HEK293T (cell line): ENCODE data around the gene ANO6.

Source experiments
- CTCF ChIA-PET: fragments of 350-600 bp; formaldehyde crosslinking; extraction: SDS; loops from one replicate; lab custom pipeline; 2021; ENCODE audit warnings: antibody characterized with exemption, inconsistent platforms; lab: Yijun Ruan, JAX
- POLR2A ChIA-PET: fragments of 350-600 bp; formaldehyde crosslinking; extraction: SDS; loops from one replicate; lab custom pipeline; 2020; ENCODE audit warnings: antibody characterized with exemption, inconsistent platforms; lab: Yijun Ruan, JAX
- DNase-seq: peaks from one replicate; pipeline ENCODE4 v3.0.0; 2012; ENCODE audit warnings: mixed read lengths; ENCODE audit errors: extremely low spot score
- ARNT ChIP-seq: fragments of 450-650 bp; IDR thresholded peaks from 2 replicates; pipeline ENCODE4 v1.6.1; 2017; ENCODE audit warnings: mild to moderate bottlenecking
- BHLHE40 ChIP-seq: fragments of 450-650 bp; IDR thresholded peaks from 2 replicates; pipeline ENCODE4 v1.6.1; 2016; ENCODE audit warnings: mild to moderate bottlenecking, moderate library complexity, borderline replicate concordance
- CTBP1 ChIP-seq: fragments of 450-650 bp; IDR thresholded peaks from 2 replicates; pipeline ENCODE4 v1.6.1; 2016; ENCODE audit warnings: borderline replicate concordance
- ELF4 ChIP-seq: fragments of 450-650 bp; IDR thresholded peaks from 2 replicates; pipeline ENCODE4 v1.6.1; 2017; ENCODE audit warnings: antibody characterized with exemption
- FOXA1 ChIP-seq: fragments of 450-650 bp; IDR thresholded peaks from 2 replicates; pipeline ENCODE4 v1.6.1; 2016; ENCODE audit warnings: mild to moderate bottlenecking
- FOXK2 ChIP-seq: fragments of 450-650 bp; IDR thresholded peaks from 2 replicates; pipeline ENCODE4 v1.6.1; 2016; ENCODE audit warnings: mild to moderate bottlenecking
- FOXM1 ChIP-seq: fragments of 450-650 bp; IDR thresholded peaks from 2 replicates; pipeline ENCODE4 v1.6.1; 2017; ENCODE audit warnings: mild to moderate bottlenecking, borderline replicate concordance
- HDGF ChIP-seq: fragments of 450-650 bp; IDR thresholded peaks from 2 replicates; pipeline ENCODE4 v1.6.1; 2017; ENCODE audit warnings: antibody characterized with exemption, borderline replicate concordance
- L3MBTL2 ChIP-seq: fragments of 450-650 bp; conservative IDR thresholded peaks from 2 replicates; pipeline ENCODE4 v1.6.1; 2016; ENCODE audit warnings: mild to moderate bottlenecking
- LEF1 ChIP-seq: fragments of 450-650 bp; IDR thresholded peaks from 2 replicates; pipeline ENCODE4 v1.6.1; 2017; ENCODE audit warnings: mild to moderate bottlenecking, borderline replicate concordance
- NFRKB ChIP-seq: fragments of 450-650 bp; IDR thresholded peaks from 2 replicates; pipeline ENCODE4 v1.6.1; 2016; ENCODE audit warnings: mild to moderate bottlenecking, moderate library complexity
- PKNOX1 ChIP-seq: fragments of 450-650 bp; IDR thresholded peaks from 2 replicates; pipeline ENCODE4 v1.6.1; 2016
- SP1 ChIP-seq: fragments of 450-650 bp; IDR thresholded peaks from 2 replicates; pipeline ENCODE4 v1.6.1; 2017
- SUZ12 ChIP-seq: fragments of 450-650 bp; IDR thresholded peaks from 2 replicates; pipeline ENCODE4 v1.6.1; 2016; ENCODE audit warnings: mild to moderate bottlenecking
- TARDBP ChIP-seq: fragments of 450-650 bp; IDR thresholded peaks from 2 replicates; pipeline ENCODE4 v1.6.1; 2016
- ZNF384 ChIP-seq: fragments of 450-650 bp; IDR thresholded peaks from 2 replicates; pipeline ENCODE4 v1.6.1; 2016

Gene ANO6

GRCh38 chr12:45279931-45280830 lies 64.3 kb downstream of the ANO6 start:
- CTCF ChIA-PET: no interaction called here
- no peak for DNase-seq
- POLR2A ChIA-PET: no interaction called here

GRCh38 chr12:45281994-45282393 lies 66.1 kb downstream of the ANO6 start:
- ChIA-PET POLR2A (no interaction called here), CTCF (no interaction called here)
- TF ChIP-seq BHLHE40: no peak
- TF ChIP-seq ELF4: no peak
- no peak for TF ChIP-seq SP1
- no peak for TF ChIP-seq PKNOX1
- TF ChIP-seq HDGF: no peak
- TF ChIP-seq TARDBP: no peak
- no peak for TF ChIP-seq NFRKB
- no peak for TF ChIP-seq FOXM1
- no peak for TF ChIP-seq L3MBTL2
- TF ChIP-seq ARNT: no peak
- DNase-seq: no peak

More at GRCh38 chr12:45279931-45280830, 64.3 kb downstream of the ANO6 start:
- TF ChIP-seq HDGF: no peak
- no peak for TF ChIP-seq NFRKB
- no peak for TF ChIP-seq FOXA1
- no peak for TF ChIP-seq L3MBTL2
- no peak for TF ChIP-seq PKNOX1
- no peak for TF ChIP-seq TARDBP
- no peak for TF ChIP-seq SP1
- no peak for TF ChIP-seq ELF4

GRCh38 chr12:45282411-45282810 lies 66.5 kb downstream of the ANO6 start:
- POLR2A ChIA-PET: no interaction called here
- CTCF ChIA-PET: no interaction called here
- DNase-seq: no peak
- no peak for TF ChIP-seq TARDBP
- no peak for TF ChIP-seq L3MBTL2
- TF ChIP-seq HDGF: no peak
- no peak for TF ChIP-seq FOXM1
- TF ChIP-seq FOXK2: no peak
- TF ChIP-seq LEF1: no peak
- TF ChIP-seq CTBP1: no peak

GRCh38 chr12:45284096-45284901 lies 68.4 kb downstream of the ANO6 start:
- ChIA-PET POLR2A (no interaction called here), CTCF (no interaction called here)
- TF ChIP-seq HDGF: no peak
- TF ChIP-seq LEF1: no peak
- TF ChIP-seq TARDBP: no peak
- no peak for TF ChIP-seq FOXK2
- no peak for TF ChIP-seq NFRKB
- DNase-seq: no peak

GRCh38 chr12:45285717-45286116 lies 69.8 kb downstream of the ANO6 start:
- CTCF ChIA-PET: no interaction called here
- TF ChIP-seq LEF1 (no peak), FOXK2 (no peak)
- no peak for DNase-seq
- POLR2A ChIA-PET: no interaction called here

- POLR2A ChIA-PET: no interaction called here
- TF ChIP-seq FOXA1: no peak
- no peak for TF ChIP-seq TARDBP
- no peak for TF ChIP-seq CTBP1
- no peak for TF ChIP-seq ELF4
- no peak for TF ChIP-seq FOXM1
- no peak for TF ChIP-seq SP1
- no peak for TF ChIP-seq BHLHE40
- no peak for TF ChIP-seq LEF1
- no peak for TF ChIP-seq PKNOX1
- TF ChIP-seq L3MBTL2: no peak
- TF ChIP-seq NFRKB: no peak
- no peak for TF ChIP-seq FOXK2
- TF ChIP-seq HDGF: no peak
- no peak for TF ChIP-seq ARNT
- TF ChIP-seq ZNF384: no peak
- TF ChIP-seq SUZ12: no peak
- no peak for DNase-seq
- CTCF ChIA-PET: interaction anchor here (1.1 kb wide), 1 partner anchor 69 kb away, joined by 3 read pairs; no protein-coding TSS in a partner anchor
Observed at GRCh38 chr12:45286621-45287020, 70.7 kb downstream of the ANO6 start.
